Hepatocyte (in vitro differentiated cells): ENCODE measurements around the gene AUTS2. TPM values are rescaled to one million over a fixed set of nuclear protein-coding genes. Genes with fewer than 3 reads are reported as not detected.

Experiments
- DNase-seq: peaks from one replicate; pipeline ENCODE4 v3.0.0-alpha.2; 2016; ENCODE audit warnings: low spot score
- H2AFZ ChIP-seq: fragments of 200-600 bp; sonication (generic); 2 replicates; pipeline ENCODE4 v1.6.0; 2016; ENCODE audit warnings: antibody characterized with exemption, mild to moderate bottlenecking
- H3K27ac ChIP-seq: fragments of 200-600 bp; sonication (generic); 2 replicates; pipeline ENCODE4 v1.5.1; 2016; ENCODE audit warnings: mild to moderate bottlenecking
- H3K27me3 ChIP-seq: fragments of 200-600 bp; sonication (generic); 2 replicates; pipeline ENCODE4 v1.6.1; 2016
- H3K36me3 ChIP-seq: fragments of 200-600 bp; sonication (generic); replicated peaks from 2 replicates; pipeline ENCODE4 v1.5.1; 2016; ENCODE audit warnings: low read depth; ENCODE audit not compliant: insufficient read depth
- H3K4me1 ChIP-seq: fragments of 200-600 bp; sonication (generic); 2 replicates; pipeline ENCODE4 v1.5.1; 2016; ENCODE audit warnings: mild to moderate bottlenecking, moderate library complexity; ENCODE audit not compliant: insufficient read depth
- H3K4me2 ChIP-seq: fragments of 200-600 bp; sonication (generic); 2 replicates; pipeline ENCODE4 v1.6.0; 2016
- H3K4me3 ChIP-seq: fragments of 200-600 bp; sonication (generic); 2 replicates; pipeline ENCODE4 v1.5.1; 2016; ENCODE audit warnings: mild to moderate bottlenecking
- H3K79me2 ChIP-seq: fragments of 200-600 bp; sonication (generic); 2 replicates; pipeline ENCODE4 v1.6.0; 2017; ENCODE audit warnings: mild to moderate bottlenecking
- H3K9me2 ChIP-seq: fragments of 200-600 bp; sonication (generic); replicated peaks from 2 replicates; pipeline ENCODE4 v1.6.0; 2017; ENCODE audit warnings: mild to moderate bottlenecking; ENCODE audit not compliant: insufficient read depth
- H3K9me3 ChIP-seq: fragments of 200-600 bp; sonication (generic); 2 replicates; pipeline ENCODE4 v1.5.1; 2016; ENCODE audit warnings: low read depth, mild to moderate bottlenecking
- H4K20me1 ChIP-seq: fragments of 200-600 bp; sonication (generic); 2 replicates; pipeline ENCODE4 v1.6.0; 2016; ENCODE audit warnings: mild to moderate bottlenecking; ENCODE audit not compliant: insufficient read depth, poor library complexity, severe bottlenecking
- EZH2 ChIP-seq: fragments of 200-600 bp; sonication (generic); IDR thresholded peaks from 2 replicates; pipeline ENCODE4 v1.6.1; 2016; ENCODE audit warnings: antibody characterized with exemption, mild to moderate bottlenecking, borderline replicate concordance
- EZH2phosphoT487 ChIP-seq: fragments of 200-600 bp; sonication (generic); IDR thresholded peaks from one replicate; pipeline ENCODE4 v1.6.1; 2018; ENCODE audit warnings: antibody characterized with exemption, mild to moderate bottlenecking, low read depth, moderate library complexity; ENCODE audit not compliant: unreplicated experiment, severe bottlenecking
- WGBS: methylation state at CpG from one replicate; pipeline ENCODE4 v1.1.6; 2016; ENCODE audit warnings: low lambda C conversion rate; ENCODE audit errors: missing lambda C conversion rate; 5-methylcytosine and 5-hydroxymethylcytosine counted together
- polyA plus RNA-seq: library from polyadenylated mRNA; unstranded; fragments of >200 nt; fragmentation: Nextera tagmentation; extraction: Ambion mirVana; gene quantifications from 2 replicates; pipeline ENCODE4 v1.2.1, GENCODE V29; 2016
- total RNA-seq: library from RNA; depleted of rRNA; stranded (reverse); fragments of >200 nt; gene quantifications from 2 replicates; pipeline ENCODE4 v1.2.3, GENCODE V29; 2014
- TF ChIP-seq, protein P1 (sequence below): fragments of 200-600 bp; sonication (generic); IDR thresholded peaks from 2 replicates; pipeline ENCODE4 v1.5.1; 2016; ENCODE audit warnings: antibody characterized with exemption, mild to moderate bottlenecking; ENCODE audit not compliant: poor library complexity

Gene AUTS2
- total and polyA plus RNA-seq, 2 experiments from 2014 or later = 34.4 to 40.9 TPM

DNA sequence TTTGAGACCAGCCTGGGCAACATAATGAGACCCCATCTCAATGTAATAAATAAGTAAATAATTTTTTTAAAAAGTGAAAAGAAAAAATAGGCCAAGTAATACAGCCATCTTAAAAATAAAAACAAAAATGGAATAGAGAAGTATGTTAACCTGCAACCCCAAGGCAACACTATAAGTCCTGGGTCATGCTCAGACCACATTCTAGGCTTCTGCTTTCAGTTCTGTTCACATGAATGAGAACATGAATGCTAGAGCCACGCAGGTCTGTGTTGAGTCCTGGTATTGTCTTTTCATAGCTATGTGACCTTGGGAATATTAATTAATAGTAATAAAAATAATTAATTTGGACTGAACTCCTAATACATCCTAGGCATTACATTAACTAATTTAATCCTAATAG is 284.0 kb downstream of the AUTS2 start:
- Histone ChIP-seq H3K4me3 (no peak overlapping the region), H3K27ac (no peak overlapping the region), H3K79me2 (no peaks in the 10 kb centered on the region), H4K20me1 (no peaks in the 10 kb centered on the region), H2AFZ (no peak overlapping the region), H3K9me3 (no peaks in the 10 kb centered on the region), H3K4me2 (no peak overlapping the region), H3K9me2 (no peaks in the 10 kb centered on the region), H3K27me3 (no peaks in the 10 kb centered on the region), H3K4me1 (no peaks in the 10 kb centered on the region), H3K36me3 (no peaks in the 10 kb centered on the region)
- no peak for DNase-seq
- TF ChIP-seq, protein P1, sequence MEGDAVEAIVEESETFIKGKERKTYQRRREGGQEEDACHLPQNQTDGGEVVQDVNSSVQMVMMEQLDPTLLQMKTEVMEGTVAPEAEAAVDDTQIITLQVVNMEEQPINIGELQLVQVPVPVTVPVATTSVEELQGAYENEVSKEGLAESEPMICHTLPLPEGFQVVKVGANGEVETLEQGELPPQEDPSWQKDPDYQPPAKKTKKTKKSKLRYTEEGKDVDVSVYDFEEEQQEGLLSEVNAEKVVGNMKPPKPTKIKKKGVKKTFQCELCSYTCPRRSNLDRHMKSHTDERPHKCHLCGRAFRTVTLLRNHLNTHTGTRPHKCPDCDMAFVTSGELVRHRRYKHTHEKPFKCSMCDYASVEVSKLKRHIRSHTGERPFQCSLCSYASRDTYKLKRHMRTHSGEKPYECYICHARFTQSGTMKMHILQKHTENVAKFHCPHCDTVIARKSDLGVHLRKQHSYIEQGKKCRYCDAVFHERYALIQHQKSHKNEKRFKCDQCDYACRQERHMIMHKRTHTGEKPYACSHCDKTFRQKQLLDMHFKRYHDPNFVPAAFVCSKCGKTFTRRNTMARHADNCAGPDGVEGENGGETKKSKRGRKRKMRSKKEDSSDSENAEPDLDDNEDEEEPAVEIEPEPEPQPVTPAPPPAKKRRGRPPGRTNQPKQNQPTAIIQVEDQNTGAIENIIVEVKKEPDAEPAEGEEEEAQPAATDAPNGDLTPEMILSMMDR = no peak
- no peak for TF ChIP-seq EZH2phosphoT487
- TF ChIP-seq EZH2 = no peak
- 92% methylated on average over 1 of the region's 1 CpG for WGBS

DNA sequence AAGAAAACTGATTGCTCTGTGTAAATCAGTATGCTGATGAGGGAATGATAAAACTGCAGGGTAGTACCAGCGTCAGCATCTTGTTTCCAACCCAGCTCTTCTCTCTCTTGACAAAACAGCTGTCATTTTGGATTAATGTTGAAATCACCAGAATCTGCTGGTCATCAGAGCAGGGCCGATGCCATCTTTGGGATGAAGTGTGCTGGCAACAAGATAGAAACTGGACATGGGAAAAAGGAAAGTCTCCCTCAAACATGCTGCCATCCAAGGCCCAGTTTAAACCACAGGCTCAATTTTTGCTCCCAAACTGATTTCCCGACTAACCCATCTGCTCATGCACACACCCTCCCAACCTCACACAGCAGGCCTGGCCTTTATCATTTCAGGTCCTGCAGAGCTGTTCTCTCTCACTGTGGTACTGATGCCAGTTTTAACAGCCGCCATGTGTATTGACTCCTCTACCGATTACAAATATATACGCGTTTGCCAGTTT is 285.2 kb downstream of the AUTS2 start:
- Histone ChIP-seq H3K9me2 (no peaks in the 10 kb centered on the region), H2AFZ (no peak overlapping the region), H3K27me3 (no peaks in the 10 kb centered on the region), H3K4me2 (no peak overlapping the region), H3K79me2 (no peaks in the 10 kb centered on the region), H4K20me1 (no peaks in the 10 kb centered on the region), H3K4me1 (no peaks in the 10 kb centered on the region), H3K4me3 (no peak overlapping the region), H3K27ac (no peak overlapping the region), H3K9me3 (no peaks in the 10 kb centered on the region), H3K36me3 (no peaks in the 10 kb centered on the region)
- 84% methylated on average over 7 of the region's 7 CpGs for WGBS
- TF ChIP-seq EZH2phosphoT487 (no peak), EZH2 (no peak)
- TF ChIP-seq, protein P1 = no peak
- no peak for DNase-seq

DNA sequence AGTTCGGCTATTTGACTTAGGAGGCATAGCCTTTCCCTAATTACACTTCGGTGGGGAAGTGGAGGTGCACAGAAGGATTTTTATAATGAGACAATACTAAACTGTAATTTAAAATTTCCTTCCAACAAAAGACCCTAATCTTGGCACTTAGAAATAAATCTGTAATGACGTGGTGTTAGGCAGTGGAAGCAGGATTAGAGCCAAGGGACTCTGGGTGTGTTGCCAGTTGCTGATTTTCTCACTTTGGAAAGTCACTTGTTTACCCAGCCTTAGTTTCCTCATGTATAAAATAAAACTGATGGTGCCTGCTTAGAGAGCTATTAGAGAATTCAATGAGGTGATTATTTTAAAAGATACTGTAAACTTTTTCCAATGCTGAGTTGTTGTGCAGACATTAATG is 287.2 kb downstream of the AUTS2 start:
- no peaks in the 10 kb centered on the region for H3K36me3 ChIP-seq
- H3K4me1 ChIP-seq = no peaks in the 10 kb centered on the region
- no peak overlapping the region for H3K27ac ChIP-seq
- H4K20me1 ChIP-seq = no peaks in the 10 kb centered on the region
- no peak for DNase-seq
- H3K9me2 ChIP-seq = no peaks in the 10 kb centered on the region
- no peak for TF ChIP-seq EZH2phosphoT487
- no peak for TF ChIP-seq EZH2
- TF ChIP-seq, protein P1 = no peak
- no peaks in the 10 kb centered on the region for H3K79me2 ChIP-seq
- H3K27me3 ChIP-seq = no peaks in the 10 kb centered on the region
- H3K4me2 ChIP-seq = no peak overlapping the region
- no peaks in the 10 kb centered on the region for H3K9me3 ChIP-seq
- no peak overlapping the region for H3K4me3 ChIP-seq
- no peak overlapping the region for H2AFZ ChIP-seq
- whole genome bisulfite sequencing = 91% methylated on average over 3 of the region's 3 CpGs
